Activated T-helper 1 cell treated with anti-CD3 and anti-CD28 coated beads, Interleukin-2, amount 50 U/mL, for 16 hours (primary cell): ENCODE results near the gene SLC5A6.
"Not testable (repeated sequence)": the region's sequence is repeated elsewhere in the genome, so short reads cannot be mapped to it uniquely, and the experiment has no call there.

Source experiments
- DNase-seq, 2 donors: peaks; one replicate each; pipeline ENCODE4 v3.0.0-alpha.2; 2020; ENCODE audit warnings: low read depth in 1 of 2, low spot score in 1 of 2

SLC5A6 gene

GRCh38 chr2:27208486-27209050 lies 3.5 kb downstream of the SLC5A6 start:
- DNase-seq: no peak

DNA sequence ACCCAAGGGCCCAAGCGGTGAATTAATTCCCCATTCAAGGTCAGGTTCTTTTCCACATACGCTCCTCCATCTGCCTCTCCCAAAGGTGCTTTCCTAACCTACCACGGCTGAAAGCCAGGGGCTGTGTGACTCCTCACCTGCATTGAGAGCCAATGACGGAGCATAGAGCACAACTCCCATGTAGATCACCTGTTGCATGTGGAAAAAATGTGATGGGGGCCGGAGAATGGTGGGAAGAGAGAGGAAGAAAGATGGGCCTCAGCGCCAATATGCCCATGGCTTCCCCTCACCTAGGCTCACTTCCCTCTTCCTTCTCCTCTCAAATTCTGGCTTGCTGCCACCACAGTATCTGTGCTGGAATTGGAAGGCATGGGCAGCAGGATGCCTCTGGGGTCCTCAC lies 5.7 kb downstream of the SLC5A6 start:
- DNase-seq: no peak

- DNase-seq: no peak
Observed at GRCh38 chr2:27205206-27205605, 6.9 kb downstream of the SLC5A6 start.

GRCh38 chr2:27204566-27204965 lies 7.5 kb downstream of the SLC5A6 start:
- DNase-seq: no peak

DNA sequence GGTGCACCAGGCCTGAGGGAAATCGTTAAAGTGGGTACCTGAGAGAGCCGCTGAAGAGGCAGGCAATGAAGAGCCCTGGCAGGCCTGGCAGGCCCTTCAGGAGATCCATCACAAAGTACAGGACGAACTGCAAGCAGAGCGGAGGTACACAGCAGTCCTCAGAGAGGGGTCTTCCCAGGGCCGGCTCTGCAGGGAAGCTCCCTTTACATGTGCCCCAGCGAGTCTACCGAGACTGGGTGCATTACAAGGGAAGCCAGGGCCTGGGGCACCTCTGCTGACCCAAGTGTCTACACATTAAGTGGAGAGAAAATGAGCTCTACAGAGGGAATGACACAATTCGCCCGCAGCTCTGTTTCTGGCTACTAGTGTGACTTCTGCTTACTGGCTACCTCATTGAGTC lies 8.3 kb downstream of the SLC5A6 start:
- no peak for DNase-seq

DNA sequence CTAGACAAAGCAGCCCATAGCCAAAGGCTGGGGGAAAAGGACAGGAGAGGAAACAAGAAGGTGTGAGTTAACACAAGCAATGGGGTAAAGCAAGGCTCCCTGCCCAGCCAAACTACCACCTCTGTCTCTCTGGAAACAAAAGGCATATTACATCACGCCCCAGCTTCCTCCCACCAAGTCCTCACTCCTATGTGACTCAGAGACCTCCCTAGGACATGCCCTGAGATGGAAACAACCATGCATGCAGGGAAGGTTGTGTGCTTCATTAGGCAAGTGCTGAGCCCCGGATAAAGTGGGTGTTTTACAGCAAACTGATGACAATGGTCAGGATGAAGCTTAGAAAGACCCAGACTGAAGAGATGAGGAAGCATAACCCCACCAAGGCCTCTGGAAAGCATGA lies 9.2 kb downstream of the SLC5A6 start:
- DNase-seq: no peak

DNA sequence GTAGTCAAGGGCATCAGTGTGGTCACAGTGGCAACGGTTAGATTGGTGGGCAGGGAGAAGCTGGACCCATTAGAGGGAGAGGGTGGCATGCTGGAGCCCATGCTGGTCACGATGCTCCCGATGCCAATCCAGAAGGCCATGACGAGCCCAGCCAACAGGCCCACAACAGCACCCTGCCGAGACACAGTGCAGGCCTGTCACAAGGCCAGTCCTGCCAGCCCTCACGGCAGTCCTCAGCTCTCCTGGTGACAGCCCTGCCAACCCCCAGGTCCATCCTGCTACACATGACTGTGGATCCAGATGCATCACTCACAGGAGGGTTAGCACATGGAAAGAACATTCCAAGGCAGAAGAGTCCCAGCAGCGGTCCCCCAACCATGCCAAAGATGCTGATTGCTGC lies 10.4 kb downstream of the SLC5A6 start:
- DNase-seq: no peak

GRCh38 chr2:27199241-27199640 lies 12.8 kb downstream of the SLC5A6 start:
- DNase-seq: no peak

- DNase-seq: no peak
Observed at GRCh38 chr2:27198627-27199026, 13.4 kb downstream of the SLC5A6 start.

GRCh38 chr2:27198068-27198467 lies 14.0 kb downstream of the SLC5A6 start:
- not testable (repeated sequence) for DNase-seq

DNA sequence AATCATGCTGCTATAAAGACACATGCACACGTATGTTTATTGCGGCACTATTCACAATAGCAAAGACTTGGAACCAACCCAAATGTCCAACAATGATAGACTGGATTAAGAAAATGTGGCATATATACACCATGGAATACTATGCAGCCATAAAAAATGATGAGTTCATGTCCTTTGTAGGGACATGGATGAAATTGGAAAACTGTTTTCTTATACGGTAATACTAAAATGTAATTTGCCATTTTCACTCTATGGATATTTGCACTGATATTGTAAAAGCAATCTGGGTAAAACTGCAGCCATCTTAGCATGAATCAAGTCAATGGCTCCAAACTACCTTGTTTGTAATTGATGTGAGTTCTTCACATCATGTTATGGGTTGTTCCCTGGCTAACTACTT lies 16.3 kb downstream of the SLC5A6 start:
- not testable (repeated sequence) for DNase-seq

GRCh38 chr2:27194538-27195354 lies 17.3 kb downstream of the SLC5A6 start:
- DNase-seq: no peak

- DNase-seq: no peak
Observed at GRCh38 chr2:27191070-27191829, 20.8 kb downstream of the SLC5A6 start.

DNA sequence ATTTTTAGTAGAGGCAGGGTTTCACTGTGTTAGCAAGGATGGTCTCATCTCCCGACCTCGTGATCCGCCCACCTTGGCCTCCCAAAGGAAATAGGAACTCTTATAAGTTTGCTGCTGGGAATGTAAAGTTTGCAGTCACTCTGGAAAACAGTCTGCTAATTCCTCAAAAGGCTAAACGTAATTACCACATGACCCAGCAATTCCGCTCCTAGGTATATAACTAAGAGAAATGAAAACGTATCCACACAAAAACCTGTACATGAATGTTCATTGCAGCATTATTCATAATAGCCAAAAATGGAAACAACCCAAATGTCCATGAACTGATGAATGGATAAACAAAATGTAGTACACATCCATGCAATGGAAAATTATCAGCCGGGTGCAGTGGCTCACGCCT lies 22.1 kb downstream of the SLC5A6 start:
- DNase-seq: no peak

- no peak for DNase-seq
Observed at GRCh38 chr2:27186613-27187345, 25.3 kb downstream of the SLC5A6 start.

GRCh38 chr2:27185331-27186026 lies 26.6 kb downstream of the SLC5A6 start:
- DNase-seq: no peak

- no peak for DNase-seq
Observed at GRCh38 chr2:27184115-27184514, 28.0 kb downstream of the SLC5A6 start.

- no peak for DNase-seq
Observed at GRCh38 chr2:27182346-27182745, 29.7 kb downstream of the SLC5A6 start.

- no peak for DNase-seq
Observed at GRCh38 chr2:27179344-27180000, 32.6 kb downstream of the SLC5A6 start.

- no peak for DNase-seq
Observed at GRCh38 chr2:27178469-27178868, 33.6 kb downstream of the SLC5A6 start.
